SK-N-SH (cell line): ENCODE results near the gene MAD1L1. TPM values are rescaled to one million over a fixed set of nuclear protein-coding genes. Genes with fewer than 3 reads are reported as not detected.

ENCODE experiments used
- CTCF ChIA-PET: fragments of 300-600, 350-600 bp; formaldehyde crosslinking; extraction: SDS; loops from one replicate; lab custom pipeline; 2021; lab: Yijun Ruan, JAX
- POLR2A ChIA-PET: fragments of 350-600 bp; sonication (Branson Sonifier 250); formaldehyde crosslinking; extraction: SDS; loops from one replicate; lab custom pipeline; 2020; ENCODE audit warnings: antibody characterized with exemption, inconsistent platforms; lab: Yijun Ruan, JAX
- DNase-seq: peaks from one replicate; pipeline ENCODE4 v3.0.0; 2012
- H2AFZ ChIP-seq: fragments of 200-600 bp; sonication (generic); 2 replicates; pipeline ENCODE4 v1.8.1; 2016; ENCODE audit warnings: antibody characterized with exemption, mild to moderate bottlenecking, low read depth
- H3F3A ChIP-seq: fragments of 200-600 bp; sonication (generic); replicated peaks from 2 replicates; pipeline ENCODE3; 2016; ENCODE audit warnings: antibody characterized with exemption, mild to moderate bottlenecking; ENCODE audit not compliant: insufficient read depth
- H3K27ac ChIP-seq, 2 experiments: fragments of 200-500 bp in 1 of 2; fragments of 200-600 bp in 1 of 2; sonication (Bioruptor generic) in 1 of 2; sonication (generic), shearing (Covaris generic) in 1 of 2; 2 replicates each; pipeline versions ENCODE4 v1.5.1 to v1.6.1; 2014 to 2016; ENCODE audit warnings: low read depth in 2 of 2, inconsistent platforms in 1 of 2, low read length in 1 of 2, mild to moderate bottlenecking in 1 of 2, mixed read lengths in 1 of 2
- H3K27me3 ChIP-seq: fragments of 200-600 bp; sonication (generic), shearing (Covaris generic); 2 replicates; pipeline ENCODE4 v1.6.1; 2016; ENCODE audit warnings: mixed run types; ENCODE audit not compliant: insufficient read depth
- H3K36me3 ChIP-seq, 2 experiments: fragments of 200-500 bp in 1 of 2; fragments of 200-600 bp in 1 of 2; sonication (Bioruptor generic) in 1 of 2; sonication (generic) in 1 of 2; replicated peaks in 1 of 2; 2 replicates each; pipeline versions ENCODE3 to v1.5.1; 2014 to 2016; ENCODE audit warnings: low read length in 1 of 2, mild to moderate bottlenecking in 1 of 2; ENCODE audit not compliant: insufficient read depth in 2 of 2, control insufficient read depth in 1 of 2
- H3K4me1 ChIP-seq, 2 experiments: fragments of 200-500 bp in 1 of 2; fragments of 200-600 bp in 1 of 2; sonication (Bioruptor generic) in 1 of 2; sonication (generic), shearing (Covaris generic) in 1 of 2; 2 replicates each; pipeline versions ENCODE4 v1.5.1 to v1.6.1; 2014 to 2016; ENCODE audit warnings: low read depth in 1 of 2, low read length in 1 of 2, mixed run types in 1 of 2; ENCODE audit not compliant: insufficient read depth in 2 of 2, control insufficient read depth in 1 of 2
- H3K4me2 ChIP-seq: fragments of 200-600 bp; sonication (generic), shearing (Covaris generic); 2 replicates; pipeline ENCODE4 v1.6.1; 2017; ENCODE audit warnings: mixed run types
- H3K4me3 ChIP-seq, 2 experiments: fragments of 200-500 bp in 1 of 2; fragments of 200-600 bp in 1 of 2; sonication (Bioruptor generic) in 1 of 2; sonication (generic), shearing (Covaris generic) in 1 of 2; 2 replicates each; pipeline versions ENCODE4 v1.5.1 to v1.8.1; 2014 to 2016; ENCODE audit warnings: low read depth in 2 of 2, inconsistent platforms in 1 of 2, low read length in 1 of 2, mild to moderate bottlenecking in 1 of 2, mixed read lengths in 1 of 2, moderate library complexity in 1 of 2
- H3K79me2 ChIP-seq: fragments of 200-600 bp; sonication (generic); 2 replicates; pipeline ENCODE4 v1.8.1; 2017; ENCODE audit warnings: mild to moderate bottlenecking; ENCODE audit not compliant: insufficient read depth
- H3K9ac ChIP-seq: fragments of 200-600 bp; sonication (generic); 2 replicates; pipeline ENCODE4 v1.6.1; 2017; ENCODE audit warnings: mixed run types
- H3K9me2 ChIP-seq: fragments of 200-600 bp; sonication (generic); 2 replicates; pipeline ENCODE4 v1.6.1; 2017; ENCODE audit warnings: mixed run types
- H3K9me3 ChIP-seq: fragments of 200-600 bp; sonication (generic); 2 replicates; pipeline ENCODE4 v1.6.1; 2017; ENCODE audit warnings: mixed run types, mild to moderate bottlenecking, moderate library complexity
- H4K20me1 ChIP-seq: fragments of 200-600 bp; sonication (generic); 2 replicates; pipeline ENCODE4 v1.6.1; 2017; ENCODE audit warnings: mild to moderate bottlenecking, mixed run types; ENCODE audit not compliant: insufficient read depth
- FOSL2 ChIP-seq: IDR thresholded peaks from 2 replicates; pipeline ENCODE4 v1.4.0; 2012; ENCODE audit warnings: low read depth, mild to moderate bottlenecking, moderate library complexity, borderline replicate concordance
- GATA2 ChIP-seq: sonication (generic); formaldehyde crosslinking; IDR thresholded peaks from 2 replicates; pipeline ENCODE4 v1.5.0; 2020; ENCODE audit warnings: mild to moderate bottlenecking, missing genetic modification reagents
- MXI1 ChIP-seq: IDR thresholded peaks from 2 replicates; pipeline ENCODE4 v1.6.1; 2012; ENCODE audit warnings: mild to moderate bottlenecking, low read depth, low read length, improper control_type of control experiment
- NFIC ChIP-seq: IDR thresholded peaks from 2 replicates; pipeline ENCODE4 v1.4.0; 2012; ENCODE audit warnings: borderline replicate concordance
- RAD21 ChIP-seq: IDR thresholded peaks from 2 replicates; pipeline ENCODE4 v1.6.1; 2012; ENCODE audit warnings: mild to moderate bottlenecking, low read length
- RCOR1 ChIP-seq: fragments of 150-350 bp; IDR thresholded peaks from 2 replicates; pipeline ENCODE4 v1.6.1; 2017; ENCODE audit warnings: antibody characterized with exemption, low read length
- SMC3 ChIP-seq: IDR thresholded peaks from 2 replicates; pipeline ENCODE4 v1.6.1; 2012; ENCODE audit warnings: low read depth, low read length, improper control_type of control experiment
- TAF1 ChIP-seq: IDR thresholded peaks from 2 replicates; pipeline ENCODE4 v1.6.1; 2012; ENCODE audit warnings: low read depth, mild to moderate bottlenecking, low read length, moderate library complexity, borderline replicate concordance
- WGBS: methylation state at CpG from one replicate; pipeline ENCODE4 v1.1.6; 2017; ENCODE audit warnings: low lambda C conversion rate; 5-methylcytosine and 5-hydroxymethylcytosine counted together
- polyA plus RNA-seq, 3 experiments: library from polyadenylated mRNA; depleted of rRNA; stranded (reverse); fragments of >200 nt; gene quantifications; 2 replicates each; pipeline ENCODE4 v1.2.3, GENCODE V29; 2012
- TF ChIP-seq, protein P1 (sequence below): fragments of 150-350 bp; IDR thresholded peaks from 2 replicates; pipeline ENCODE4 v1.6.1; 2016; ENCODE audit warnings: mild to moderate bottlenecking, low read depth, low read length
- TF ChIP-seq, protein P2 (sequence below): IDR thresholded peaks from 2 replicates; pipeline ENCODE4 v1.4.0; 2012; ENCODE audit warnings: low read depth, borderline replicate concordance
- TF ChIP-seq, protein P3 (sequence below): IDR thresholded peaks from 2 replicates; pipeline ENCODE4 v1.4.0; 2012; ENCODE audit warnings: low read depth
- TF ChIP-seq, protein P4 (sequence below): fragments of 200-600 bp; sonication (generic); IDR thresholded peaks from 2 replicates; pipeline ENCODE4 v1.6.1; 2017; ENCODE audit warnings: antibody characterized with exemption, mild to moderate bottlenecking, moderate library complexity
- TF ChIP-seq, protein P5 (sequence below): IDR thresholded peaks from 2 replicates; pipeline ENCODE4 v1.6.1; 2012; ENCODE audit warnings: mild to moderate bottlenecking, low read depth, low read length, moderate library complexity

Gene MAD1L1
- polyA plus RNA-seq, 1 of the 3 experiments (the other 2 are of a cell fraction): 46.2 TPM

DNA sequence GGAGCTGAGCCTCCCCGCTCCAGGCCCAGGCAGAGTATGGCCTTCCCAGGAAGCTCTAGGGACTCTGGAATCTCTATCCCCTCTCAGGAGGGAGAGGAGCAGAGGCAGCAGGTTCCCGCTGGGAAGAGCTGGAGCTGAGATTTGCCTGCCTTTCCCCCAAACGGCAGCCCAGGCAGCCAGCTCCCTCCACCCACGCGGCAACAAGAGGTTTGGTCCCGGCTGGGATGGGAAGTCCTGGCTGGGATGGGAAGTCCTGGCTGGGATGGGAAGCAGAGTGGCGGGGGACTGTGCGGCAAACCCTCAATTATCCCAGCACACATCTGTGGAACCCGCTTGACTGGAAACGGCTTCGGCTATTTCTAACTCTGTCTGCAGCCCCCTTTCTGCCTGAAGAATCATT is 339.7 kb downstream of the MAD1L1 start:
- Histone ChIP-seq H3F3A (peaks cover 9% of the 10 kb centered on the region), H3K9ac (no peak overlapping the region), H3K79me2 (no peaks in the 10 kb centered on the region), H4K20me1 (no peaks in the 10 kb centered on the region; the same call in 1 of the 2 replicates), H3K9me2 (no peaks in the 10 kb centered on the region), H3K9me3 (no peaks in the 10 kb centered on the region), H3K4me3 (no peak overlapping the region), H3K36me3 (peaks cover 0 to 19% of the 10 kb centered on the region in 2 experiments), H3K4me2 (no peak overlapping the region), H3K27me3 (no peaks in the 10 kb centered on the region), H3K4me1 (peaks cover 0 to 31% of the 10 kb centered on the region in 2 experiments; a peak in 1 of 4 replicates), H3K27ac (no peak overlapping the region), H2AFZ (no peak overlapping the region)
- CTCF ChIA-PET: interaction anchor here (2.2 kb wide), 1 partner anchor 9 kb away, joined by 9 read pairs; no protein-coding TSS in a partner anchor
- TF ChIP-seq TAF1 (no peak), NFIC (no peak), RAD21 (no peak)
- TF ChIP-seq, protein P1, sequence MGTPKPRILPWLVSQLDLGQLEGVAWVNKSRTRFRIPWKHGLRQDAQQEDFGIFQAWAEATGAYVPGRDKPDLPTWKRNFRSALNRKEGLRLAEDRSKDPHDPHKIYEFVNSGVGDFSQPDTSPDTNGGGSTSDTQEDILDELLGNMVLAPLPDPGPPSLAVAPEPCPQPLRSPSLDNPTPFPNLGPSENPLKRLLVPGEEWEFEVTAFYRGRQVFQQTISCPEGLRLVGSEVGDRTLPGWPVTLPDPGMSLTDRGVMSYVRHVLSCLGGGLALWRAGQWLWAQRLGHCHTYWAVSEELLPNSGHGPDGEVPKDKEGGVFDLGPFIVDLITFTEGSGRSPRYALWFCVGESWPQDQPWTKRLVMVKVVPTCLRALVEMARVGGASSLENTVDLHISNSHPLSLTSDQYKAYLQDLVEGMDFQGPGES: no peak
- 78% methylated on average over 11 of the region's 11 CpGs for WGBS
- DNase-seq: no peak
- POLR2A ChIA-PET: interaction anchor here (1.5 kb wide), 1 partner anchor 8 kb away, joined by 3 read pairs; no protein-coding TSS in a partner anchor

DNA sequence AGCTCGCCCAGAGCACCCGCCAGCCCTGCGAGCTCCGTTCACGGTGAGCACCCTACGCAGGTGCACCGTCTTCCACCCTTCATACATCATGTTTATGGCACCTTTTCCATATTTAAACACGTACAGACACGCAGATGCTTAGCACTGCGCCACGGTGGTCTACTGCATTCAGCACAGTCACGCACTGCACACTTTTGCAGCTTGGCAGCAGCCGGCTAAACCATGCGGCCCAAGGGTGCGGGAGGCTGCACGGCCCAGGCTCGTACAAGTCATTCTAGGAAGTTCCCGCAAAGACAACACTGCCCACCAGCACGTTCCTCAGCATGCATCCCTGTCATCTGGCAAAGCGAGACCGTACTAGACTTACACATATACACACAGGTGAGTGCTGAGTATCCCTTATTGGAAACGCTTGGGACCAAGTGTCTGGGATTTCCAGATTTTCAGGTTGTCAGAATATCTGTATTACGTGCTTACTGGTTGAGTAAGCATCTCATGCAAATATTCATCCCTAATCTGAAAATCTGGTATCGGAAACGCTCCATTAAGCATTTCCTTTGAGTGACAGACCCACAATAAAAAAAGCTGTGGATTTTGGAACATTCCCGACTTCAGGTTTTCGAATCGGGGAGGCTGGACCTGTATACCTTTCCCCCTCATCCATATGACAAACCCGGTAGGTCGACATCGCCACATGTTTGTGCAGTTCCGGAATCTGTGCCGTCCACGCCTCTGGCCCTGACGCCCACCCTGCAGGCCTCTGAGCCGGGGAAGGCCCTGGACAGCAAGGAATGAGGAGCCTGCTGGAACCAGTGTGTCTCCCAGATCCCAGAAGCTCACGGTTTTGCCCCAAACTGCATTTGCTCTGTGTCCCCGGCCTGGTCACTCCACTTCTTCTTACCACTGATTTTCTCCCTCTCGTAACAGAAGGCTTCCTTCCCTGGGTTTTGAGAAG is 340.5 kb downstream of the MAD1L1 start:
- Histone ChIP-seq H3K4me1 (peaks cover 0 to 29% of the 10 kb centered on the region in 2 experiments; a peak in 1 of 4 replicates), H3K36me3 (peaks cover 0 to 11% of the 10 kb centered on the region in 2 experiments), H4K20me1 (no peaks in the 10 kb centered on the region; the same call in 1 of the 2 replicates), H3K4me3 (no peak overlapping the region), H3K9ac (no peak overlapping the region), H3F3A (peaks cover 17% of the 10 kb centered on the region), H3K9me2 (no peaks in the 10 kb centered on the region), H3K27me3 (no peaks in the 10 kb centered on the region), H3K27ac (no peak overlapping the region), H3K4me2 (no peak overlapping the region), H3K79me2 (no peaks in the 10 kb centered on the region), H2AFZ (no peak overlapping the region), H3K9me3 (no peaks in the 10 kb centered on the region)
- WGBS: 94% methylated on average over 39 of the region's 39 CpGs
- no peak for DNase-seq
- POLR2A ChIA-PET: interaction anchor here (0.6 kb wide), 1 partner anchor 221 kb away, joined by 3 read pairs; no protein-coding TSS in a partner anchor
- CTCF ChIA-PET: interaction anchor here (2.2 kb wide), 1 partner anchor 8 kb away, joined by 9 read pairs; no protein-coding TSS in a partner anchor
- TF ChIP-seq, protein P2, sequence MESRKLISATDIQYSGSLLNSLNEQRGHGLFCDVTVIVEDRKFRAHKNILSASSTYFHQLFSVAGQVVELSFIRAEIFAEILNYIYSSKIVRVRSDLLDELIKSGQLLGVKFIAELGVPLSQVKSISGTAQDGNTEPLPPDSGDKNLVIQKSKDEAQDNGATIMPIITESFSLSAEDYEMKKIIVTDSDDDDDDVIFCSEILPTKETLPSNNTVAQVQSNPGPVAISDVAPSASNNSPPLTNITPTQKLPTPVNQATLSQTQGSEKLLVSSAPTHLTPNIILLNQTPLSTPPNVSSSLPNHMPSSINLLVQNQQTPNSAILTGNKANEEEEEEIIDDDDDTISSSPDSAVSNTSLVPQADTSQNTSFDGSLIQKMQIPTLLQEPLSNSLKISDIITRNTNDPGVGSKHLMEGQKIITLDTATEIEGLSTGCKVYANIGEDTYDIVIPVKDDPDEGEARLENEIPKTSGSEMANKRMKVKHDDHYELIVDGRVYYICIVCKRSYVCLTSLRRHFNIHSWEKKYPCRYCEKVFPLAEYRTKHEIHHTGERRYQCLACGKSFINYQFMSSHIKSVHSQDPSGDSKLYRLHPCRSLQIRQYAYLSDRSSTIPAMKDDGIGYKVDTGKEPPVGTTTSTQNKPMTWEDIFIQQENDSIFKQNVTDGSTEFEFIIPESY: no peak
- TF ChIP-seq GATA2: no peak
- TF ChIP-seq FOSL2: no peak
- TF ChIP-seq, protein P1: no peak
- TF ChIP-seq, protein P3, sequence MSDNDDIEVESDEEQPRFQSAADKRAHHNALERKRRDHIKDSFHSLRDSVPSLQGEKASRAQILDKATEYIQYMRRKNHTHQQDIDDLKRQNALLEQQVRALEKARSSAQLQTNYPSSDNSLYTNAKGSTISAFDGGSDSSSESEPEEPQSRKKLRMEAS: no peak
- TF ChIP-seq, protein P4, sequence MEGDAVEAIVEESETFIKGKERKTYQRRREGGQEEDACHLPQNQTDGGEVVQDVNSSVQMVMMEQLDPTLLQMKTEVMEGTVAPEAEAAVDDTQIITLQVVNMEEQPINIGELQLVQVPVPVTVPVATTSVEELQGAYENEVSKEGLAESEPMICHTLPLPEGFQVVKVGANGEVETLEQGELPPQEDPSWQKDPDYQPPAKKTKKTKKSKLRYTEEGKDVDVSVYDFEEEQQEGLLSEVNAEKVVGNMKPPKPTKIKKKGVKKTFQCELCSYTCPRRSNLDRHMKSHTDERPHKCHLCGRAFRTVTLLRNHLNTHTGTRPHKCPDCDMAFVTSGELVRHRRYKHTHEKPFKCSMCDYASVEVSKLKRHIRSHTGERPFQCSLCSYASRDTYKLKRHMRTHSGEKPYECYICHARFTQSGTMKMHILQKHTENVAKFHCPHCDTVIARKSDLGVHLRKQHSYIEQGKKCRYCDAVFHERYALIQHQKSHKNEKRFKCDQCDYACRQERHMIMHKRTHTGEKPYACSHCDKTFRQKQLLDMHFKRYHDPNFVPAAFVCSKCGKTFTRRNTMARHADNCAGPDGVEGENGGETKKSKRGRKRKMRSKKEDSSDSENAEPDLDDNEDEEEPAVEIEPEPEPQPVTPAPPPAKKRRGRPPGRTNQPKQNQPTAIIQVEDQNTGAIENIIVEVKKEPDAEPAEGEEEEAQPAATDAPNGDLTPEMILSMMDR: no peak
- TF ChIP-seq, protein P5, sequence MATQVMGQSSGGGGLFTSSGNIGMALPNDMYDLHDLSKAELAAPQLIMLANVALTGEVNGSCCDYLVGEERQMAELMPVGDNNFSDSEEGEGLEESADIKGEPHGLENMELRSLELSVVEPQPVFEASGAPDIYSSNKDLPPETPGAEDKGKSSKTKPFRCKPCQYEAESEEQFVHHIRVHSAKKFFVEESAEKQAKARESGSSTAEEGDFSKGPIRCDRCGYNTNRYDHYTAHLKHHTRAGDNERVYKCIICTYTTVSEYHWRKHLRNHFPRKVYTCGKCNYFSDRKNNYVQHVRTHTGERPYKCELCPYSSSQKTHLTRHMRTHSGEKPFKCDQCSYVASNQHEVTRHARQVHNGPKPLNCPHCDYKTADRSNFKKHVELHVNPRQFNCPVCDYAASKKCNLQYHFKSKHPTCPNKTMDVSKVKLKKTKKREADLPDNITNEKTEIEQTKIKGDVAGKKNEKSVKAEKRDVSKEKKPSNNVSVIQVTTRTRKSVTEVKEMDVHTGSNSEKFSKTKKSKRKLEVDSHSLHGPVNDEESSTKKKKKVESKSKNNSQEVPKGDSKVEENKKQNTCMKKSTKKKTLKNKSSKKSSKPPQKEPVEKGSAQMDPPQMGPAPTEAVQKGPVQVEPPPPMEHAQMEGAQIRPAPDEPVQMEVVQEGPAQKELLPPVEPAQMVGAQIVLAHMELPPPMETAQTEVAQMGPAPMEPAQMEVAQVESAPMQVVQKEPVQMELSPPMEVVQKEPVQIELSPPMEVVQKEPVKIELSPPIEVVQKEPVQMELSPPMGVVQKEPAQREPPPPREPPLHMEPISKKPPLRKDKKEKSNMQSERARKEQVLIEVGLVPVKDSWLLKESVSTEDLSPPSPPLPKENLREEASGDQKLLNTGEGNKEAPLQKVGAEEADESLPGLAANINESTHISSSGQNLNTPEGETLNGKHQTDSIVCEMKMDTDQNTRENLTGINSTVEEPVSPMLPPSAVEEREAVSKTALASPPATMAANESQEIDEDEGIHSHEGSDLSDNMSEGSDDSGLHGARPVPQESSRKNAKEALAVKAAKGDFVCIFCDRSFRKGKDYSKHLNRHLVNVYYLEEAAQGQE: no peak
- no peak for TF ChIP-seq MXI1
- TF ChIP-seq SMC3: no peak
- no peak for TF ChIP-seq RCOR1
